HG03108 (cell line): Measurements from ENCODE around the gene G3BP2.

Experiments
- ATAC-seq: cut with Tn5 transposase; IDR thresholded peaks from one replicate; pipeline ENCODE4 v1.9.1; 2021; ENCODE audit warnings: moderate library complexity; ENCODE audit not compliant: unreplicated experiment

Gene G3BP2

GRCh38 chr4:75644095-75644494 is 29.1 kb downstream of the G3BP2 start:
- ATAC-seq: no peak

- ATAC-seq: no peak
These were observed 29.6 kb downstream of the G3BP2 start for GRCh38 chr4:75643651-75644050.

GRCh38 chr4:75639124-75639695 is 34.0 kb downstream of the G3BP2 start:
- ATAC-seq: no peak

- ATAC-seq: no peak
These were observed 35.4 kb downstream of the G3BP2 start for GRCh38 chr4:75637827-75638226.

GRCh38 chr4:75637176-75637575 is 36.0 kb downstream of the G3BP2 start:
- ATAC-seq: no peak

GRCh38 chr4:75634951-75635350 is 38.3 kb downstream of the G3BP2 start:
- no peak for ATAC-seq

- no peak for ATAC-seq
These were observed 38.9 kb downstream of the G3BP2 start for GRCh38 chr4:75634281-75634680.

- ATAC-seq: no peak
These were observed 39.4 kb downstream of the G3BP2 start for GRCh38 chr4:75633846-75634245.

GRCh38 chr4:75630937-75631329 is 42.3 kb downstream of the G3BP2 start:
- no peak for ATAC-seq

GRCh38 chr4:75630174-75630936 is 42.9 kb downstream of the G3BP2 start, which contains the start of gene CDKL2:
CDKL2 (minus strand) TSS chr4:75630528; CDS start chr4:75625988, 4,540 bp downstream.
- peak; percentile 97 for ATAC-seq

- ATAC-seq: no peak
These were observed 44.0 kb downstream of the G3BP2 start for GRCh38 chr4:75629239-75629638.

GRCh38 chr4:75623026-75623425 is 50.2 kb downstream of the G3BP2 start:
- no peak for ATAC-seq

- ATAC-seq: no peak
These were observed 51.5 kb downstream of the G3BP2 start for GRCh38 chr4:75621715-75622114.

- ATAC-seq: no peak
These were observed 60.9 kb downstream of the G3BP2 start for GRCh38 chr4:75612306-75612705.

GRCh38 chr4:75605928-75606327 is 67.3 kb downstream of the G3BP2 start:
- ATAC-seq: no peak

GRCh38 chr4:75599647-75600046 is 73.6 kb downstream of the G3BP2 start:
- no peak for ATAC-seq

- ATAC-seq: no peak
These were observed 74.8 kb downstream of the G3BP2 start for GRCh38 chr4:75598390-75598789.

- no peak for ATAC-seq
These were observed 77.2 kb downstream of the G3BP2 start for GRCh38 chr4:75596061-75596460.

GRCh38 chr4:75593393-75593792 is 79.8 kb downstream of the G3BP2 start:
- ATAC-seq: no peak
